ENCODE data around the gene ITLN1. TPM values are rescaled to one million over a fixed set of nuclear protein-coding genes. Genes with fewer than 3 reads are reported as not detected.
"Not testable (repeated sequence)": the region's sequence is repeated elsewhere in the genome, so short reads cannot be mapped to it uniquely, and the experiment has no call there.

Gene ITLN1
- 1 to 10 TPM in 1 of 9 donors, under 1 TPM in 2, not detected in 6; 0.41 to 2.9 (median 0.52) TPM for total RNA-seq
- polyA plus RNA-seq: 1 to 10 TPM in 2 of 3 donors, not detected in 1; 2.4 to 4.1 TPM
- long read RNA-seq, donor 1: 0 reads
- long read RNA-seq, donor 2: 0 reads
- long read RNA-seq, donor 3: 0 reads
- long read RNA-seq, donor 4, partial matches to known transcripts: 1 of 1 reads
- long read RNA-seq, donor 4, other reads (novel, unspliced or antisense): 0 of 1 reads
- long read RNA-seq, donor 5: 0 reads
- long read RNA-seq, donor 6: 0 reads
- long read RNA-seq, donor 7, partial matches to known transcripts: 0 of 1 reads
- long read RNA-seq, donor 7, other reads (novel, unspliced or antisense): 0 of 1 reads
- long read RNA-seq, donor 8: 0 reads
- long read RNA-seq, donor 9: 0 reads
- long read RNA-seq, donor 10: 0 reads

GRCh38 chr1:160885042-160885441 is at the start of gene ITLN1:
Gene ITLN1 (minus strand): TSS chr1:160885180. CDS start chr1:160884877, 303 bp downstream.
- Histone ChIP-seq H3K4me3 (no peak within 1 kb of the TSS), H3K9me3 (replicated peaks in 1 of 3) (no peaks in the 10 kb centered on the region), H3K36me3 (replicated peaks in 1 of 2) (no peaks in the 10 kb centered on the region), H3K4me1 (replicated peaks in 1 of 2) (no peaks in the 10 kb centered on the region), H3K27me3 (peaks cover 4% of the 10 kb centered on the region), H3K27ac (no peak within 1 kb of the TSS)
- intact Hi-C loops (cut with DNase I): no loop called here
- whole genome bisulfite sequencing, 4 donors: 59 to 74% (median 64%) methylated on average over 5 of the region's 5 CpGs
- TF ChIP-seq POLR2A (IDR thresholded peaks at IDR 0.05): no peak
- TF ChIP-seq CTCF (IDR thresholded peaks at IDR 0.05): no peak
- no peak for DNase-seq

GRCh38 chr1:160933305-160933704 is 48.3 kb upstream of the ITLN1 start:
- H3K9me3 ChIP-seq (replicated peaks in 1 of 3); H3K36me3 ChIP-seq (replicated peaks in 1 of 2); H3K4me1 ChIP-seq (replicated peaks in 1 of 2); intact Hi-C loops (cut with DNase I); H3K27me3 ChIP-seq; DNase-seq; H3K27ac ChIP-seq; H3K4me3 ChIP-seq: not testable (repeated sequence)
- 86 to 97% (median 94%) methylated on average over 5 to 31 of the region's 31 CpGs for WGBS, 4 donors

- no peak for DNase-seq
- 60 to 70% (median 64%) methylated on average over 5 of the region's 5 CpGs for WGBS, 4 donors
- Histone ChIP-seq H3K9me3 (replicated peaks in 1 of 3) (no peaks in the 10 kb centered on the region), H3K36me3 (replicated peaks in 1 of 2) (no peaks in the 10 kb centered on the region), H3K4me1 (replicated peaks in 1 of 2) (no peaks in the 10 kb centered on the region), H3K4me3 (no peak overlapping the region), H3K27me3 (no peaks in the 10 kb centered on the region), H3K27ac (no peak overlapping the region)
- intact Hi-C loops (cut with DNase I): no loop called here
- TF ChIP-seq POLR2A (IDR thresholded peaks at IDR 0.05) (no peak), CTCF (IDR thresholded peaks at IDR 0.05) (no peak)
Observed at GRCh38 chr1:160925652-160926244, 40.8 kb upstream of the ITLN1 start.

GRCh38 chr1:160924791-160925651 is 40.0 kb upstream of the ITLN1 start:
- H3K4me3 ChIP-seq: no peak overlapping the region
- no peaks in the 10 kb centered on the region for H3K4me1 ChIP-seq (replicated peaks in 1 of 2)
- intact Hi-C loops (cut with DNase I): no loop called here
- no peak for DNase-seq
- H3K27ac ChIP-seq: no peak overlapping the region
- H3K36me3 ChIP-seq (replicated peaks in 1 of 2): no peaks in the 10 kb centered on the region
- 80 to 84% (median 82%) methylated on average over 7 of the region's 7 CpGs for WGBS, 4 donors
- TF ChIP-seq POLR2A (IDR thresholded peaks at IDR 0.05) (no peak), CTCF (IDR thresholded peaks at IDR 0.05) (no peak)
- H3K27me3 ChIP-seq: no peaks in the 10 kb centered on the region
- no peaks in the 10 kb centered on the region for H3K9me3 ChIP-seq (replicated peaks in 1 of 3)
